ENCODE results near the gene JAZF1.
"Not testable (repeated sequence)": the region's sequence is repeated elsewhere in the genome, so short reads cannot be mapped to it uniquely, and the experiment has no call there.

The JAZF1 gene

DNA sequence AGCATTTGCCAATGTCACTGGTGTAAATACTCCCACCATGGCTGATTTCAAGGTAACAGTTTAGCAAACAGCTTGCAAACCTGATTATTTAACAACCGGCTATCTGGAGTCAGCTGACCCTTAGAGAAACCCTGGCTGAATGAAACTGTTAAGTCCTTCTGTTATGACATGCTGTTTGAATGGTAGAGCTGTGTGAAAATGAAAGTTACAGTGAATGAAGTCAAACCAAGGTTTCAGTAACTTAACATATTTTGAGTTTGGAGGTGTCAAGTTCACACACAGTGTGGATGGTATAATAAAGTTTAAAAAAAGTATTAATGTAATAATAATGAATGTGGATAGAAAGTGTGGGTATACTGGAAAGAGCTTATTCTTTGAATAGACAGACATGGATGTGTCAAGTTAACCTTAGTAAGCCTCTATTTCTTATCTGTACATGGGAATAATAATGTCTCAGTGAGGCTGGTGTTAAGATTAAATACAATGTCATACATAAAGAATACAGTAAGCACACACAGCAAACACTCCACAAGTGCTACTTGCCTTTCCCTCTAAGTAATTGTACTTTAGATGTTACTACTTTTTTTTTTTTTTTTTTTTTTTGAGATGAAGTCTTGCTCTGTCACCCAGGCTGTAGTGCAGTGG, 290.3 kb downstream of the JAZF1 start:
- no peak for DNase-seq

DNA sequence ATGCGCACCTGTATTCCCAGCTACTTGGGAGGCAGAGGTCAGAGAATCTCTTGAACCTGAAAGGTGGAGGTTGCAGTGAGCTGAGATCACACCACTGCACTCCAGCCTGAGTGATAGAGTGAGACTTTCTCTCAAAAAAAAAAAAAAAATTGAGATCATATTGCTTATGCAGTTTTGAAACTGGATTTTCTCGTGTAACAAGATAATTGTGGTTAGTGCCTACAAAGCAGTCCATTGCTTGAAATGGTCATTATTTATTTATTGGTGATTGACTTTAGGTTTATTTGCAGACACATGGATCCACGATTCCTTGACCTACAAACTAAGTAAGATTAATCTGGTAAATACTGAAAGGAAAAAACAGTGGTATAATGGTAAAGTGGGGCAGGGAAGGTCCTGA, 290.8 kb downstream of the JAZF1 start:
- no peak for DNase-seq

- DNase-seq = no peak
These were observed 291.9 kb downstream of the JAZF1 start for GRCh38 chr7:27888736-27889135.

GRCh38 chr7:27886710-27887109, 293.9 kb downstream of the JAZF1 start:
- not testable (repeated sequence) for DNase-seq

DNA sequence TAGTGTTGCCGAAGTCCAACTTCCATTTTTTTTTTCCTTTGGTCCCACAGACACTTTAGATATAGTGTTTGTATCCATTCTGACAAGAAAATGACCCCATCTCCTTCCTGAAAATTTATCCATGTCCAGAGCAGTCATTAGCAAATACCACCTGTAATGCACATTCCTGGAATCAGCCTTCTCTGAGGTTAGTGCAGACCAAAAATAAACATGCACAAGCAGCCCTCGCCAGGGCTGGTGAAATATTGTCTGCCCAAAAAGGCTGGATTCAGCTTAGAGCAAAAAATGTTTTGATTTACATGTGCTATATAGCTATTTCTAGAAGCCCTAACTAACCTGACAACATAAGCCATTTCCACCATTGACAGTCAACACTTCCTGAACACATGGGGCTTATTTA, 294.9 kb downstream of the JAZF1 start:
- DNase-seq = no peak

DNA sequence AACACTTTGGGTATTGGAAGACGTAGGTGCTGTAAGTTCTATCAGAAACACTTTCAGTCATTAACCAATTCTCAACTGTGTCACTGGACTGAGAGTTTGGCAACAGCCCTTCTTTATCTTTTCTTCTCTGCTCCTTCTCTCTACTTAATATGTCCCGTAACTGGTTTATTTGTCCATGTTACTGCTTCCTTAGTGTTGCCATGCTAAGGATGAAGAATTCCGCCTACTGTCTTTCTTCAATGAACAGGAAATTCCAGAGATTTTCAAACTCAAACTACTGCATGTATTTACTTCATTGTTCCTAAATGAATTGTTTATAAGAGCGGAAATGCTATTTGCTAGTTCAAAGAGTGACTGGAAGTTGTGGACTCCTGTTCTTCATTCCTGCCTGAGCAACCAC, 296.9 kb downstream of the JAZF1 start:
- no peak for DNase-seq

DNA sequence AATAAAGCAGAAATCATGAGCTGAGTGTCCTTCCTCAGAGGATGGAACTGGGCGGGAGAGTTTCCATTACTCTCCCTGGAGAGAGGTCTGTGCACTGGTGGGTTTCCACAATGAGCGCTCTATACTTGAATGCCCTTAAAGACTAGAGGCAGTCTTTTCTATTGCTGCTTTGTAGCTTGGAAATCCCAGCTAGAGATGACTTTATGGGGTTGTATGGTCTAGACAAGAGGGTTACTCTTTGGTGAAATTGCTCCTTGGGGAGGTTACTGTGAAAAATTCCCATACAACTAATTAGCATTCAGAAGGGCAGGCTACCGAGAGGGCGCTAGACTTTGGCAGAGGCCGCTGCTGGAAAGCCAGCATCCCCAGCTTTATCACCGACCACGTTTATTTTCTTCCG, 303.8 kb downstream of the JAZF1 start:
- DNase-seq = no peak

- no peak for DNase-seq
These were observed 304.8 kb downstream of the JAZF1 start for GRCh38 chr7:27875832-27876231.

- DNase-seq = no peak
These were observed 305.5 kb downstream of the JAZF1 start for GRCh38 chr7:27875061-27875460.

- DNase-seq = no peak
These were observed 306.3 kb downstream of the JAZF1 start for GRCh38 chr7:27873981-27874957.

DNA sequence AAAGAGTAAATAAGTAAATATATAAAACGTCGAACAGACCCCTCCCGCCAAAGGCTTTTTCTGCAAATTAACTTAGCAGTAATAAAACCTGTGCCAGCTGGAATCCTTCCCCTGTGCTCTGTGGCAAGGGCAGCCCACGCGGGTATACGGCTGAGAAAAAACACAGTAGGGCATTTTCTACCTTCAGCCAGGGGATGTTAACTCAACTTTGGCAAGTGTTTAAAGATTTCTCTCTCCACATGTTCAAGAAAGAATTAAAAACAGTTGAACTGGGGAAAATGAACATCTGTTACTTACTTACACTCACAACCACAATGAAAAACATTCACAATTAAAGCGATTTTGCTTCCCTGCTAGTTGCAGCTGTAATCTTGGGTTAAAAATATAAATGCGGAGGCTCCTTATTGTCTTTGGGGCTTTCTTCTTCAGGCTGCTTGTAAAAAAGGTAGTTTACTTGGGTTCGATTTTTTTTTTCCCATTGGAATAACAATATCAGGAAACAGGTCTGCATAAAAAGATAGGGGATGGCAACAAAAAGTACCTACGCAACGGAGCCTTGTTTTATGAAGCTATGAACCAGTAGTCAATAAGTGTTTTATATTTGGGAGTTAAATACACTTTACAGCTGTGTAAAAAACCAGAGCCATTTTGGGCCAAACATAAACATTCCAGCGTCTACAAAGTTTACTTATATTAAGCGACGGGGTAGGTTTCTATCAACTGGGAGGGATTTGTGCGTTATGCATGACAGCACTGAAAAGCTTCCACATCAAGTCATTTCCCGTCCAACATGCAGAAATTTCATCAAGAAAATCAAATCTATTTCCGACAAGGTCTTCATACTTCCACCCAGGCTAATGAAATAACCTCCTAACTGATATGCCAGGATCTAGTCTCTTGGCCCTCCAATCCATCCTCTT, 308.0 kb downstream of the JAZF1 start:
- DNase-seq = no peak

DNA sequence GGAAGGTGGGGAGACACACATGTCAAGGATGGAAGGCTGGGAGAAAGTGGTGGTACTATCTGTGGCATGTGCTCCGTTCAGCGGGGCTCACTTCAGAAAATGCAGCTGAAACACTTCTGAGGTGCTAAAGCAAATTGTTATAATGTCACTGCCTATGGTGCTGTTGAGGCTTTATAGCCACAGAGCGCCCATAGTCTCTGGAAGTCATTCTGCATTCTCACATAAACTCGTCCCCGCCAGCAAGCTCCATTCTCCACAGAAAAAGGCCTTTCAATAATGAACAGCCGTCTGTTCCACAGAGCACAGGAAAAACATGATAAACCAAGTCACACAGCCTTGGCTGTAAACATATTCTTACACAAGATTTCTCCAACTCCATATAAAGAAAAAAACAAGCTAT, 308.7 kb downstream of the JAZF1 start:
- no peak for DNase-seq

DNA sequence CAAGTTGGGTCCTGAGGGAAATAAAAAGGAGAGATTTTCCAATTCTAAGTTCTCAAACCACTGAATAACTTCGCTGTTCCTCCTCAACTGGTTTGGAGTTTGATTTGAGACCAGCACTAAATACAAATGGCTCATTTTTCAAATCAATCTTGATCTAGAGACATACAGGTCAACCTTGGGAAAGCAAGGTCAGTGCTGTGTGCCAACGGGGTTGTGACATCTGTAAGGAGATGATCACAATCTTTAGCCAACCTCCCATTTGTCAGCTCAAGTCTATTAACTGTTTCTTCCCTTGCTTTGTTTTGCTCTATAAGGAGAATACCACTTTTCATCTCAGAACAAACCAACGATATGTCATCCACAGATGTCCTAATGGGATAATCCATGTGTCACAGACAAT, 309.5 kb downstream of the JAZF1 start:
- DNase-seq = no peak

DNA sequence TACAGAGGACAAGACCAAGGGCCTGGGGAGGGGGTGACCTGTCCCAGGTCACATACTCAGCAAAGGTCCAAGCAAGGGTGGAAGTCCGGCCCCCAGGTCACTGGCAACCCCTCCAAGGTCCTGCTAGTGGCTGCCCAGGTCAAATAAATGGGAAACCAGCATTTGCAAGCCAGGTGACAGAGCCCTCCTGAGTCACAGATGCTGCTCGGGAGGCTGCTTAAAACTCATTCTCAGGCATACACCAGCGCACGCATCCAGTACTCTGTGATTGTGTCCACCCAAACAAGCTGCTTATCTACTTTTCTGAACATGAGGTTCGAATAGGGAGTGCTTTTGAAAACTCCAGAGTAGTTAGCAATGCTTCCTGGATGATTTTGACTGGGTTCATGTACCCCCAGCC, 310.0 kb downstream of the JAZF1 start:
- DNase-seq = no peak

GRCh38 chr7:27869056-27869455, 311.5 kb downstream of the JAZF1 start:
- DNase-seq = no peak

GRCh38 chr7:27868131-27868550, 312.5 kb downstream of the JAZF1 start:
- no peak for DNase-seq

DNA sequence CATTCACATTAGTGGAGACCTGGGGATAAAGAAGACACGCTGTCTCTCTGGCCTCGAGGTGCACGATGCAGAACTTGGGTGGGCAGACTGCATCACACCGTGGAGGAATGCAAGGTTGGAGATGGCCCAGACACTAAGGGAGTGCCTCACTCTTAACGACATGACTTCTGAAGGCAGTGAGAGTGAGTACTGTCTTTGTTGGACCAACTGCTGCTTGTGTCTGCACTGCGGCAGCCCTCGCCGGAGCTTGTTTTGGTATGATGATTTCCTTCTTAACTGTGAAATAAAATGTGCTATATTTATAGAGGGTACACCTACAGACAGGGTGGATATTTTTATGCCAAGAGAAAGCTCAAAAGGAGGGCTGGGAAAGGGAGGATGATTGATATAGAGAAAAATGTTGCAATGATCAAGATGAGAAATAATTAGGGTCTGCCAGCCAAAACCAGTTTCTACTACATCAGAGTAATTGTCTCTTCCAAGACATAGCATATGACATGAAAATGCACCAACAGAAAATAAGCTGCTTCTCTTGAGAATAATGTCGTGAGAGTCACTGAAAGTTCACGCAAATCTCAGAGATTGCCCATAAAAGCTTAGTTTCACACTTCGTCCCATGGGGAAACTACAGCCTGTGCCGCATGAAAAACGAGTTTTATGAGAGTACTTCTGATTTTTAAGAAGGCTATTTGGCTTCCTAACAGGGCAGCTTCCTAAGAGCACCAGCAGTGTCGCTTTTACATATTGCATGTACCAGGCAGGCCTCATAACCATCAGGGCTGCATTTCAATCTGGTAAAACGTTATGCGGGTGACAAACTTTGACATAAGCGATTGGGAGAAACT, 313.5 kb downstream of the JAZF1 start:
- DNase-seq = no peak

DNA sequence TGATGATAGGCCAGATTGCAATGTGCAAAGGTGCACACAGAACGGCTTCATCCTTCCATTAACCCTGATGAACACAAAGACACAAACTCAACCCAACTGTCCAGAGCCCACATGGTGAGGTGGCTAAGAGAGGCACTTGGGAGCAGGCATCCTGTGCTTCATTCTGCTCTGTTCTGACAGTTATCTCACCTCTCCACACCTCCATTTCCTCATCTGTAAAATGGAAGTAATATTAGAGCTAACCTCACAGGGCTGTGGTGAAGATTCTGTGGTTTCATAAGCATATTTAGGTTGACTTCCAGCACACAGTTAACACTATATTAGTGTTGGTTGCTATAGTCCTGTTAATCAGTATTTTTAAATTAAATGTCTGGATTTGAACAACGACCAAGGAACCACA, 314.3 kb downstream of the JAZF1 start:
- DNase-seq = no peak

GRCh38 chr7:27863880-27864279, 316.7 kb downstream of the JAZF1 start:
- no peak for DNase-seq

DNA sequence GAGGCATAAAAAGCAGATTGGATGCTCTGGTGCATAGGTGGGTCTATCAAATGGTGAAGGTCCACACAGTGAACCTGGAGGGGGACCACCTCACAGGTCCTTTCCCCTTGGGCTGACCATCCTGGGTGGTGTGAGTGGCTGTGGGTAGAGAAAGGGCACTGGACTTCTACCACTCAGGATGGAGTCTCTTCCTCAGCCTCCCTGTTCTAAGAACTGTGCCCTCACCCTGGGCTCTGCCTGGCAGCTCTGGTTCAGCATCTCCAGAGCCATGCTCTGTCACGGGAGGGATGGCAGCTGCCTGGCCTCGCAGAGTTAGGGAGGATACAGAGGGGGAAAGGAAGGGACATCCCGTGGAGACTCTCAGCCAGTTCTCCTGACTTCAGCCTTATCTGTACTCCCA, 318.8 kb downstream of the JAZF1 start:
- DNase-seq = no peak

- no peak for DNase-seq
These were observed 319.8 kb downstream of the JAZF1 start for GRCh38 chr7:27860800-27861199.

Measured in NCI-H1105 treated with DMSO at 0.1 percent for 48 hours (cell line).